Neural crest cell (in vitro differentiated cells): ENCODE measurements around the gene ZSCAN16. TPM values are rescaled to one million over a fixed set of nuclear protein-coding genes. Genes with fewer than 3 reads are reported as not detected.

Experiments used
- DNase-seq: peaks from one replicate; pipeline ENCODE4 v3.0.0; 2021; ENCODE audit warnings: low read depth, mixed read lengths, low spot score
- H3K27ac Mint-ChIP-seq: one replicate; pipeline ENCODE4 v1.8.0; 2021; ENCODE audit warnings: mild to moderate bottlenecking, mixed read lengths; ENCODE audit not compliant: unreplicated experiment
- H3K27me3 Mint-ChIP-seq: 2 replicates; pipeline ENCODE4 v1.8.0; 2021; ENCODE audit warnings: low read depth, mild to moderate bottlenecking, mixed read lengths
- H3K36me3 Mint-ChIP-seq: 2 replicates; pipeline ENCODE4 v1.8.0; 2021; ENCODE audit warnings: low read depth, mild to moderate bottlenecking, mixed read lengths
- H3K4me1 Mint-ChIP-seq: 2 replicates; pipeline ENCODE4 v1.8.0; 2021; ENCODE audit warnings: mixed read lengths
- H3K4me3 Mint-ChIP-seq: one replicate; pipeline ENCODE4 v1.8.0; 2021; ENCODE audit warnings: mild to moderate bottlenecking, mixed read lengths
- H3K9me3 Mint-ChIP-seq: 2 replicates; pipeline ENCODE4 v1.8.0; 2021; ENCODE audit warnings: mixed read lengths
- CTCF ChIP-seq: fragments of 200-600 bp; sonication (generic); conservative IDR thresholded peaks from 2 replicates; pipeline ENCODE4 v1.5.0; 2021; ENCODE audit warnings: antibody characterized with exemption, mild to moderate bottlenecking
- total RNA-seq: library from RNA; stranded (reverse); gene quantifications from 2 replicates; pipeline ENCODE4 v1.2.1, GENCODE V29; 2021

ZSCAN16 gene
- total RNA-seq, 1 donor from 2014 or later, result 11.1 TPM

GRCh38 chr6:28172006-28172405, 47.6 kb downstream of the ZSCAN16 start:
- Mint-ChIP-seq H3K36me3 (peaks cover 9% of the 10 kb centered on the region), H3K27me3 (no peaks in the 10 kb centered on the region), H3K4me3 (no peak overlapping the region), H3K9me3 (peaks cover 7% of the 10 kb centered on the region), H3K27ac (no peak overlapping the region), H3K4me1 (no peaks in the 10 kb centered on the region)
- no peak for TF ChIP-seq CTCF
- DNase-seq, result no peak

GRCh38 chr6:28176373-28176772, 52.0 kb downstream of the ZSCAN16 start:
- no peak overlapping the region for H3K27ac Mint-ChIP-seq
- no peak for TF ChIP-seq CTCF
- peaks cover 3% of the 10 kb centered on the region for H3K36me3 Mint-ChIP-seq
- no peak overlapping the region for H3K4me3 Mint-ChIP-seq
- peaks cover 13% of the 10 kb centered on the region for H3K27me3 Mint-ChIP-seq
- H3K9me3 Mint-ChIP-seq, result peaks cover 10% of the 10 kb centered on the region
- no peak for DNase-seq
- no peaks in the 10 kb centered on the region for H3K4me1 Mint-ChIP-seq

Other genes starting within 250 kb of the ZSCAN16 start
- gene OR2B2, start 212.2 kb upstream of the ZSCAN16 start, total RNA-seq, result not detected in 2 replicates
- not detected in 2 replicates for gene OR2B6, start 167.4 kb upstream of the ZSCAN16 start, total RNA-seq
- 0.91 and 0.98 TPM in 2 replicates for gene ZNF165, start 44.0 kb upstream of the ZSCAN16 start, total RNA-seq
- 37.9 and 40.1 TPM in 2 replicates for gene ZKSCAN8, start 17.3 kb downstream of the ZSCAN16 start, total RNA-seq
- 30.3 and 31.4 TPM in 2 replicates for gene ZSCAN9, start 100.7 kb downstream of the ZSCAN16 start, total RNA-seq
- gene ZKSCAN4, start 127.7 kb downstream of the ZSCAN16 start, total RNA-seq, result 7.9 and 8.1 TPM in 2 replicates
- gene NKAPL, start 134.7 kb downstream of the ZSCAN16 start, total RNA-seq, result not detected in 2 replicates
- gene ZSCAN26, start 142.5 kb downstream of the ZSCAN16 start, total RNA-seq, result 15.0 and 19.8 TPM in 2 replicates
- gene PGBD1, start 157.0 kb downstream of the ZSCAN16 start, total RNA-seq, result 13.6 and 14.4 TPM in 2 replicates
- gene ZSCAN31, start 211.5 kb downstream of the ZSCAN16 start, total RNA-seq, result 5.7 and 6.7 TPM in 2 replicates
- 11.5 and 12.1 TPM in 2 replicates for gene ZKSCAN3, start 225.3 kb downstream of the ZSCAN16 start, total RNA-seq